Mammary microvascular endothelial cell (primary cell): ENCODE measurements around the gene DNAH11. TPM values are rescaled to one million over a fixed set of nuclear protein-coding genes. Genes with fewer than 3 reads are reported as not detected.

Source experiments
- total RNA-seq: library from RNA; depleted of rRNA; stranded (reverse); fragments of >200 nt; gene quantifications from 2 replicates; pipeline ENCODE4 v1.2.3, GENCODE V29; 2015

The DNAH11 gene, protein sequence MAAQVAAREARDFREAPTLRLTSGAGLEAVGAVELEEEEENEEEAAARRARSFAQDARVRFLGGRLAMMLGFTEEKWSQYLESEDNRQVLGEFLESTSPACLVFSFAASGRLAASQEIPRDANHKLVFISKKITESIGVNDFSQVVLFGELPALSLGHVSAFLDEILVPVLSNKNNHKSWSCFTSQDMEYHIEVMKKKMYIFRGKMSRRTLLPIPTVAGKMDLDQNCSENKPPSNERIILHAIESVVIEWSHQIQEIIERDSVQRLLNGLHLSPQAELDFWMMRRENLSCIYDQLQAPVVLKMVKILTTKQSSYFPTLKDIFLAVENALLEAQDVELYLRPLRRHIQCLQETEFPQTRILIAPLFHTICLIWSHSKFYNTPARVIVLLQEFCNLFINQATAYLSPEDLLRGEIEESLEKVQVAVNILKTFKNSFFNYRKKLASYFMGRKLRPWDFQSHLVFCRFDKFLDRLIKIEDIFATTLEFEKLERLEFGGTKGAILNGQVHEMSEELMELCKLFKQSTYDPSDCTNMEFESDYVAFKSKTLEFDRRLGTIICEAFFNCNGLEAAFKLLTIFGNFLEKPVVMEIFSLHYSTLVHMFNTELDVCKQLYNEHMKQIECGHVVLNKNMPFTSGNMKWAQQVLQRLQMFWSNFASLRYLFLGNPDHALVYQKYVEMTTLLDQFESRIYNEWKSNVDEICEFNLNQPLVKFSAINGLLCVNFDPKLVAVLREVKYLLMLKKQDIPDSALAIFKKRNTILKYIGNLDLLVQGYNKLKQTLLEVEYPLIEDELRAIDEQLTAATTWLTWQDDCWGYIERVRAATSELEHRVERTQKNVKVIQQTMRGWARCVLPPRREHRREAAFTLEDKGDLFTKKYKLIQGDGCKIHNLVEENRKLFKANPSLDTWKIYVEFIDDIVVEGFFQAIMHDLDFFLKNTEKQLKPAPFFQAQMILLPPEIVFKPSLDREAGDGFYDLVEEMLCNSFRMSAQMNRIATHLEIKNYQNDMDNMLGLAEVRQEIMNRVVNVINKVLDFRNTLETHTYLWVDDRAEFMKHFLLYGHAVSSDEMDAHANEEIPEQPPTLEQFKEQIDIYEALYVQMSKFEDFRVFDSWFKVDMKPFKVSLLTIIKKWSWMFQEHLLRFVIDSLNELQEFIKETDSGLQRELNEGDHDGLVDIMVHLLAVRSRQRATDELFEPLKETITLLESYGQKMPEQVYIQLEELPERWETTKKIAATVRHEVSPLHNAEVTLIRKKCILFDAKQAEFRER (N-terminal part only)
- total RNA-seq = 4.6 and 8.5 TPM in 2 replicates

DNA sequence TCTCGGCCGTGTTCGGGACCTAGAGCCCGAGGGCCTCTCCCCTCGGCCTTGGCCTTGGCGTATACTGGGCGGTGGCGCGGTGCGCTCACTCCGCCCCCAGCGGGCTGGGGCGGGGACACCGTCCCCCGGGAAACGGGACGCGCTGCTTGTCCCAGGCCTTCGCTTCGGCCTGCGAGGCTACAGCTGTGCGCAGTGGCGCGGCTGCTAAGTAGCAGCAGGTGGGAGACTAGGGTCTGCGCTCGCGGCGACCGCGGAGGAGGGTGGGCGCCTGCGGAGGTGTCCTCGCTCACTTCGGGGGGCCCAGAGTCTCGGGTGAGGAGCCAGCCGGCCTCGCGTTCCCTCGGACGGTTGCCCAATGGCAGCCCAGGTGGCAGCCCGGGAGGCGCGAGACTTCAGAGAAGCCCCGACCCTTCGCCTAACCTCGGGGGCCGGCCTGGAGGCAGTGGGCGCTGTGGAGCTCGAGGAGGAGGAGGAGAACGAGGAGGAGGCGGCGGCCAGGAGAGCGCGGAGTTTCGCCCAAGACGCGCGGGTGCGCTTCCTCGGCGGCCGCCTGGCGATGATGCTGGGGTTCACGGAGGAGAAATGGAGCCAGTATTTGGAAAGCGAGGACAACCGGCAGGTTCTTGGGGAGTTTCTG lies at the start of gene DNAH11:
Gene DNAH11, plus strand, starts transcription at position 149 of the 637 bp plus-strand sequence. Its CDS starts 207 bp downstream, at position 356.

DNA sequence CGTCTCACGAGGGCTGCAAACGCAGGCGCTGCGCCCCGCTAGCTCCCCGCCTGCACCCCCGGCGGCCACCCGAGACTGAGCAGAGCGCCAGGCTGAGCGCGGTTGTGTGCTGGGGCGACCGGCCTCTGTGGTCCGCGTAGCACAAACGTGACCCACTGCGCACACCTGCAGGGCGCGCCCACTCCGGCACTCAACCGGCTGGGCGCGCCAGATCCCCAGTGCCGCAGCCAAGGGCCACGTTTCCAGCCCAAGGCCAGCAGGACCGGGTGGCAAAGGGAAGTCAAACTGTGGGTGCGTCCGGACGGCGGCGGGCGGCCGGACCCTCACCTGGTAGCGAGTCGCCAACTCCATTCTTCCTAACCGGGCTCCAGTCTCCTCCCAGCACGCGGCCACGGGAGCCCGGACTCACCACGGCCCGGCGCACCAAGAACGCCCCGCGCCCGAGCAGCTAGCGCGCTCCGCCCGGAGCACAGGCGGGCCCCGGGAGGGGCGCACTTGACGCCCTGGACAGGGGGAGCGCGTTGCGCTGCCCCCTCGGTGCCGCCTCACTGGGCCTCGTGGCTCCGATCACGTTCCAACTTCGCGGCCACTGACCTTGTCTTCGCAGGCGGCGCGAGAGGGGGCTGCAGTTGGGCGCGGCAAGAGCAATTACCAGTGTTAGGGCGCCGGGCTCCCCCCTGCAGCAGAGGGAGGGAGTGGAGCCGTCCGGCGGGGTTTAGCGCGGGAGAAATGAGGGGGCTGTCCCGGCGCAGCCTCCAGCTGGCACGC lies 402.8 kb downstream of the DNAH11 start, which contains the start of gene CDCA7L:
Gene CDCA7L, minus strand, starts transcription at position 446 of the 768 bp plus-strand sequence. Its CDS starts 95 bp downstream, at position 351.

Other genes with a start within 250 kb of the DNAH11 start
- 4.1 and 5.2 TPM in 2 replicates for gene SP4, start 115.0 kb upstream of the DNAH11 start, total RNA-seq